NB4 (cell line): Measurements from ENCODE around the gene RELL2.
A peak's percentile ranks its signal among the peaks of the same experiment; 100 is the strongest.

Source experiments
- DNase-seq: peaks from one replicate; pipeline ENCODE4 v3.0.0; 2010; ENCODE audit warnings: low read depth
- H3K4me3 ChIP-seq: one replicate; pipeline ENCODE4 v1.5.1; 2011; ENCODE audit warnings: mild to moderate bottlenecking, low read depth, low read length, moderate library complexity
- MYC ChIP-seq: IDR thresholded peaks from 2 replicates; pipeline ENCODE4 v1.6.1; 2011; ENCODE audit warnings: low read depth, low read length
- POLR2A ChIP-seq: IDR thresholded peaks from 2 replicates; pipeline ENCODE4 v1.6.1; 2011; ENCODE audit warnings: mild to moderate bottlenecking; ENCODE audit not compliant: insufficient read length; ENCODE audit errors: extremely low read depth
- TF ChIP-seq, protein P1 (sequence below): IDR thresholded peaks from one replicate; pipeline ENCODE4 v1.5.1; 2012; ENCODE audit warnings: low read depth, low read length
- TF ChIP-seq, protein P2 (sequence below): IDR thresholded peaks from 2 replicates; pipeline ENCODE4 v1.6.1; 2011; ENCODE audit warnings: low read depth, low read length

Gene RELL2

DNA sequence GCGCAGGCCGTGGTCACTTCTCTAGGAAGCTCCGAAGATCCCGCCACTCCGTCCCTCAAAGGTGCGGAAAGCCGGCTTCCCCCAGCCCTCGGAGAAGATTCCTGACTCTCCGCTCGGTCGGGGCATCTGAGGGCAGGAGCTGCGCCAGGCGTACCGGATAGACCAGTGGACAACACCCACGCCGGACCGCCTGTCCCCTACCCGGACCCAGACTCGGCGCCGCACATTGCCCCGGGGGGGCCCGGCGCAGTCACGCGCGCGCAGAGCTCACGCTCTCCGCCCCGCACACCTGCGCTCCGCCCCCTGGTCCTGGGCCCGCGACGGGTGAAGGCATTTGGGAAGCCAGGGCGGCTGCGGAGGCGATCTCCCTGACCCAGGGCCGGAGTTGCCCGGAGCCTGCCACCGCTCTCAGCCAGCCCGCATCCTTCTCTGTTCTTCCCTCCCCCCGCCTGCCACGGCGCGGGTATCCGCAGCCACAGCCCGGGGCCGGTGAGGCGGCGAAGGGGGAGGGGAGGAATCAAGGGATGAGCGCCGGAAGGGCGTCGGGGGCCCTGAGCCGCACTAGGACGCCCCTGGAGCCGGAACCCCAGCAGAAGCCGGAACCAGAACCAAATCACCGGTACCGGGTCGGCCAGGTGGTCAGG lies 448 bp downstream of the RELL2 start:
- peak; percentile 35 for DNase-seq
- H3K4me3 ChIP-seq: peak overlapping the region; percentile 56
- TF ChIP-seq, protein P1, sequence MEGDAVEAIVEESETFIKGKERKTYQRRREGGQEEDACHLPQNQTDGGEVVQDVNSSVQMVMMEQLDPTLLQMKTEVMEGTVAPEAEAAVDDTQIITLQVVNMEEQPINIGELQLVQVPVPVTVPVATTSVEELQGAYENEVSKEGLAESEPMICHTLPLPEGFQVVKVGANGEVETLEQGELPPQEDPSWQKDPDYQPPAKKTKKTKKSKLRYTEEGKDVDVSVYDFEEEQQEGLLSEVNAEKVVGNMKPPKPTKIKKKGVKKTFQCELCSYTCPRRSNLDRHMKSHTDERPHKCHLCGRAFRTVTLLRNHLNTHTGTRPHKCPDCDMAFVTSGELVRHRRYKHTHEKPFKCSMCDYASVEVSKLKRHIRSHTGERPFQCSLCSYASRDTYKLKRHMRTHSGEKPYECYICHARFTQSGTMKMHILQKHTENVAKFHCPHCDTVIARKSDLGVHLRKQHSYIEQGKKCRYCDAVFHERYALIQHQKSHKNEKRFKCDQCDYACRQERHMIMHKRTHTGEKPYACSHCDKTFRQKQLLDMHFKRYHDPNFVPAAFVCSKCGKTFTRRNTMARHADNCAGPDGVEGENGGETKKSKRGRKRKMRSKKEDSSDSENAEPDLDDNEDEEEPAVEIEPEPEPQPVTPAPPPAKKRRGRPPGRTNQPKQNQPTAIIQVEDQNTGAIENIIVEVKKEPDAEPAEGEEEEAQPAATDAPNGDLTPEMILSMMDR: no peak
- TF ChIP-seq MYC (no peak), POLR2A (no peak)
- TF ChIP-seq, protein P2, sequence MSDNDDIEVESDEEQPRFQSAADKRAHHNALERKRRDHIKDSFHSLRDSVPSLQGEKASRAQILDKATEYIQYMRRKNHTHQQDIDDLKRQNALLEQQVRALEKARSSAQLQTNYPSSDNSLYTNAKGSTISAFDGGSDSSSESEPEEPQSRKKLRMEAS: no peak

DNA sequence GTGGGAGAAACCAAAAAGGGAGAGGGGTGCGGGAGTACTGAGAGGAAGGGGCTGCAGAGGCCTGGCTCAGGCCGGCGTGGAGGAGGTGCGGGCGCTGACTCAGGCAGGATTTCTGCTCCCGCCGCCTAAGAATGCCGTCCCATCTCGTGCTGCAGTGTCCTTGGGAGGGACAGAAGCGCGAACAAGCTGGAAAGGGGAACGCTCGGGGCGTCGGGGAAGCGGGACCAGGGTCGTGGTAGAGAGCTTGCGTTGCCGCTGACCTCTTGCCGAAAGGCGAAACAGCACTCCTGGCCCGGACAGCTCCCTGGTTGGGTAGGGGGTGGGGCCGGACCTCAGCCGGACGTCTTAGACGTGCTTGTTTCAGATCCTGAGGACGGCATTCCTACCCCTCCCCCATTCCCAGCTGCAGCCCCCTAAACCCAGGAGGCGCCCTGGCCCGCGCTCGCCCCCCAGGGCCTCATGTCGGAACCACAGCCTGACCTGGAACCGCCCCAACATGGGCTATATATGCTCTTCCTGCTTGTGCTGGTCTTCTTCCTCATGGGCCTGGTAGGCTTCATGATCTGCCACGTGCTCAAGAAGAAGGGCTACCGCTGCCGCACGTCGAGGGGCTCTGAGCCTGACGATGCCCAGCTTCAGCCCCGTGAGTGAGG lies 1.1 kb downstream of the RELL2 start:
- TF ChIP-seq MYC: 0 out of 2 replicates have a peak, but pooled peaks have one; percentile 17
- TF ChIP-seq, protein P1: no peak
- TF ChIP-seq, protein P2: peak; percentile 50; the same call in 1 of the 2 replicates
- TF ChIP-seq POLR2A: no peak
- peak; percentile 66 for DNase-seq
- peak overlapping the region; percentile 56 for H3K4me3 ChIP-seq

DNA sequence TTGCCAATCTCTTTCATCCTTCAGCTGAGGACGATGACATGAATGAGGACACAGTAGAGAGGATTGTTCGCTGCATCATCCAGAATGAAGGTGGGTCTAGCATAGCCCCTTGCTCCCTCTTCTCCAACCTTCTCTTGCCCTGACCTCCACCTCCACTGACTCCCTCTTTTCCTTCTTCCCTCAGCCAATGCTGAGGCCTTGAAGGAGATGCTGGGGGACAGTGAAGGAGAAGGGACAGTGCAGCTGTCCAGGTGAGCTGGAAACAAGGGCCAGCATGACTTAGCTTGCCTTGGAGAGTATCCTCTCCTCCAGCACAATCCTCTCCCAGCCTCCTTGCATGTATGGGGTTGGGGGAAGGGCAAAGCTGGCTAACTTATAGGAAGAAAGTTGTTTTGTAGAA lies 2.0 kb downstream of the RELL2 start:
- no peak for DNase-seq
- no peak for TF ChIP-seq POLR2A
- TF ChIP-seq MYC: no peak
- TF ChIP-seq, protein P2: no peak
- TF ChIP-seq, protein P1: no peak
- no peak overlapping the region for H3K4me3 ChIP-seq

DNA sequence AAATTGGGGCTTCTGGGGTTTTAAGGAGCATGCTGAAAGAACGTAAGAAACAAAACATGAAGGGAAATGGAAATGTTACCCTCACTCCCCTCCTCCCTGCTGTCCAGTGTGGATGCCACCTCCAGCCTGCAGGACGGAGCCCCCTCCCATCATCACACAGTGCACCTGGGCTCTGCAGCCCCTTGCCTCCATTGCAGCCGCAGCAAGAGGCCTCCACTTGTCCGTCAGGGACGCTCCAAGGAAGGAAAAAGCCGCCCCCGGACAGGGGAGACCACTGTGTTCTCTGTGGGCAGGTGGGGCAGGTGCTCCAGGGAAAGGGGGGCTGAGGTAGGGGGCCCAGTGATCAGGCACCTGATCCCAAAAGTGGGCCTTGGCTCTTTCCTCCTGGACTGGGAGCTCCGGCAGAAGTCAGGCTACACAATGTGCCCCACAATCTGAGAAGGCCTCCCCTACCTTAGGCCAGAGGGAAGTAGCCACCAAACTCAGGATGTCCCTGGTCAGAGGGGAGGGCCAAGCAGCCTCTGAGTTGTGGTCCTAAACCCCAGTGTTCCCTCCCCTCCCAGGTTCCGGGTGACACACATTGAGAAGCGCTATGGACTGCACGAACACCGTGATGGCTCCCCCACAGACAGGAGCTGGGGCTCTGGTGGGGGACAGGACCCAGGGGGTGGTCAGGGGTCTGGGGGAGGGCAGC lies 2.7 kb downstream of the RELL2 start:
- DNase-seq: no peak
- no peak overlapping the region for H3K4me3 ChIP-seq
- TF ChIP-seq, protein P2: no peak
- TF ChIP-seq POLR2A (no peak), MYC (no peak)
- TF ChIP-seq, protein P1: no peak

DNA sequence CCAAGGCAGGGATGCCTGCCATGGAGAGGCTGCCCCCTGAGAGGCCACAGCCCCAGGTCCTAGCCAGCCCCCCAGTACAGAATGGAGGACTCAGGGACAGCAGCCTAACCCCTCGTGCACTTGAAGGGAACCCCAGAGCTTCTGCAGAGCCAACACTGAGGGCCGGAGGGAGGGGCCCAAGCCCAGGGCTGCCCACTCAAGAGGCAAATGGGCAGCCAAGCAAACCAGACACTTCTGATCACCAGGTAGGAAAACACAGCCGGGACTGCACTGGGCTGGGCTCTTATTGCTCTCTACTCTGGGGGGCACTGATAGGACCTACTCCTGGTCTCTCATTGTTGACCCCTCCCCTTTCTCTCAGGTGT lies 3.2 kb downstream of the RELL2 start:
- DNase-seq: no peak
- no peak overlapping the region for H3K4me3 ChIP-seq
- TF ChIP-seq MYC: no peak

DNA sequence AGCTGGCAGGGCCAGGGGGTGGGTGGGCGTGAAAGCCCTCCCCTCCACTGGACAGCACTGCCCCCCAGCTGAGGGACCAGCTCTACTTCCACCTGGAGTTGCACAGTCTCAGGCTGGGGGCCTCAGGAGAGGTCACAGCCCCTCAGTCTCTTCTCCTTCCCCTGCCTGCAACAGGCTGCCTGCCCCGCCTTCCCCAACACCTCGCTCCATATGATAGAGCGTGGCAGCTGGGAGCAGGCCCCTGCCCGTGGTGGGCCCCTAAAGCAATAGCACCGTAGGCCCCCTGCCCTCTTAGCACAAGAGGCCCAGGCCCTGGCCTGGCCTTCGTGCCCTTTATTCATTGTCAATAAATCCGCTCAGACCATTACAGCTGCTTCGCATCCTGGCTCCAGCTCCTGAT lies 3.9 kb downstream of the RELL2 start:
- no peak for DNase-seq
- TF ChIP-seq, protein P2: no peak
- TF ChIP-seq, protein P1: no peak
- TF ChIP-seq POLR2A (no peak), MYC (no peak)
- H3K4me3 ChIP-seq: no peak overlapping the region
